HepG2 (cell line): Measurements from ENCODE around the gene ALPK3. TPM values are rescaled to one million over a fixed set of nuclear protein-coding genes. Genes with fewer than 3 reads are reported as not detected.

Experiments
- CHD2 ChIP-seq: IDR thresholded peaks from 2 replicates; pipeline ENCODE4 v1.6.1; 2011; ENCODE audit warnings: low read depth, low read length, improper control_type of control experiment
- HNF4G ChIP-seq, 2 experiments: sonication (generic) in 1 of 2; formaldehyde crosslinking in 1 of 2; IDR thresholded peaks; 2 replicates each; pipeline versions ENCODE4 v1.4.0 to v1.6.1; 2011 to 2020; ENCODE audit warnings: borderline replicate concordance in 2 of 2, low read depth in 2 of 2, mild to moderate bottlenecking in 2 of 2, low read length in 1 of 2, missing genetic modification reagents in 1 of 2, moderate library complexity in 1 of 2
- ISX ChIP-seq: sonication (generic); formaldehyde crosslinking; conservative IDR thresholded peaks from 2 replicates; pipeline ENCODE4 v1.5.0; 2020; ENCODE audit warnings: missing genetic modification reagents
- KAT7 ChIP-seq: IDR thresholded peaks from 2 replicates; pipeline ENCODE4 v1.6.1; 2018; ENCODE audit warnings: borderline replicate concordance, missing compliant biosample characterization
- KDM5A ChIP-seq: fragments of 200-600 bp; sonication (generic); IDR thresholded peaks from 2 replicates; pipeline ENCODE4 v1.7.0; 2018; ENCODE audit warnings: antibody characterized with exemption, mild to moderate bottlenecking, low read length, borderline replicate concordance
- MAX ChIP-seq: IDR thresholded peaks from 2 replicates; pipeline ENCODE4 v1.6.1; 2012; ENCODE audit warnings: inconsistent platforms
- PAXIP1 ChIP-seq: sonication (generic); formaldehyde crosslinking; conservative IDR thresholded peaks from 2 replicates; pipeline ENCODE4 v1.4.0; 2020; ENCODE audit warnings: mild to moderate bottlenecking, missing genetic modification reagents, moderate library complexity
- PREB ChIP-seq: sonication (generic); formaldehyde crosslinking; IDR thresholded peaks from 2 replicates; pipeline ENCODE4 v1.4.0; 2020; ENCODE audit warnings: missing genetic modification reagents
- SAP130 ChIP-seq: IDR thresholded peaks from 2 replicates; pipeline ENCODE4 v1.6.1; 2016; ENCODE audit warnings: low read depth
- STAT5B ChIP-seq: sonication (generic); formaldehyde crosslinking; IDR thresholded peaks from 2 replicates; pipeline ENCODE4 v1.4.0; 2020; ENCODE audit warnings: missing genetic modification reagents
- ZBTB37 ChIP-seq: sonication (generic); formaldehyde crosslinking; IDR thresholded peaks from 2 replicates; pipeline ENCODE4 v1.4.0; 2020; ENCODE audit warnings: mild to moderate bottlenecking, missing genetic modification reagents
- ZFP36 ChIP-seq: fragments of 150-350 bp; IDR thresholded peaks from 2 replicates; pipeline ENCODE4 v1.6.1; 2018; ENCODE audit warnings: borderline replicate concordance, low read length, low read depth; ENCODE audit not compliant: partially characterized antibody
- ZFY ChIP-seq: sonication (generic); formaldehyde crosslinking; IDR thresholded peaks from 2 replicates; pipeline ENCODE4 v1.4.0; 2020; ENCODE audit warnings: missing genetic modification reagents
- ZNF18 ChIP-seq: sonication (generic); formaldehyde crosslinking; IDR thresholded peaks from 2 replicates; pipeline ENCODE4 v1.8.0; 2022; ENCODE audit warnings: mild to moderate bottlenecking, missing genetic modification reagents; ENCODE audit not compliant: insufficient replicate concordance
- ZNF670 ChIP-seq: sonication (generic); formaldehyde crosslinking; IDR thresholded peaks from 2 replicates; pipeline ENCODE4 v1.8.0; 2022; ENCODE audit warnings: mild to moderate bottlenecking, missing genetic modification reagents, borderline replicate concordance
- ZNF839 ChIP-seq: sonication (generic); formaldehyde crosslinking; IDR thresholded peaks from 2 replicates; pipeline ENCODE4 v1.4.0; 2020; ENCODE audit warnings: missing genetic modification reagents, mild to moderate bottlenecking, borderline replicate concordance
- polyA plus RNA-seq, 8 experiments: library from polyadenylated mRNA; depleted of rRNA in 3 of 8; stranded (reverse) in 7 of 8; unstranded in 1 of 8; fragments of >200 nt; fragmentation: Illumina TruSeq in 4 of 8; extraction: Trizol in 4 of 8; gene quantifications; 2 replicates each; pipeline versions ENCODE4 v1.2.1 to v1.2.3, GENCODE V29; 2011 to 2016; ENCODE audit warnings: low read depth in 4 of 8, missing spikeins in 1 of 8, mixed read lengths in 1 of 8; ENCODE audit not compliant: insufficient read depth in 1 of 8
- total RNA-seq, 5 experiments: library from RNA; depleted of rRNA; stranded (reverse); fragments of >200 nt; fragmentation: Illumina TruSeq; extraction: Trizol; gene quantifications; 2 replicates each; pipeline ENCODE4 v1.2.3, GENCODE V29; 2016; ENCODE audit warnings: low read depth in 1 of 5
- TF ChIP-seq, protein P1 (sequence below): sonication (generic); formaldehyde crosslinking; IDR thresholded peaks from 2 replicates; pipeline ENCODE4 v1.5.0; 2020; ENCODE audit warnings: mild to moderate bottlenecking, missing genetic modification reagents
- TF ChIP-seq, protein P2 (sequence below): sonication (generic); formaldehyde crosslinking; IDR thresholded peaks from 2 replicates; pipeline ENCODE4 v1.8.0; 2022; ENCODE audit warnings: missing genetic modification reagents, low read depth, mild to moderate bottlenecking, borderline replicate concordance

ALPK3 gene
- total and polyA plus RNA-seq, 2 of the 13 experiments (the other 11 are each of a cell fraction or from before 2014, with no cell fraction given) = 0.04 to 0.42 TPM

- TF ChIP-seq, protein P1, sequence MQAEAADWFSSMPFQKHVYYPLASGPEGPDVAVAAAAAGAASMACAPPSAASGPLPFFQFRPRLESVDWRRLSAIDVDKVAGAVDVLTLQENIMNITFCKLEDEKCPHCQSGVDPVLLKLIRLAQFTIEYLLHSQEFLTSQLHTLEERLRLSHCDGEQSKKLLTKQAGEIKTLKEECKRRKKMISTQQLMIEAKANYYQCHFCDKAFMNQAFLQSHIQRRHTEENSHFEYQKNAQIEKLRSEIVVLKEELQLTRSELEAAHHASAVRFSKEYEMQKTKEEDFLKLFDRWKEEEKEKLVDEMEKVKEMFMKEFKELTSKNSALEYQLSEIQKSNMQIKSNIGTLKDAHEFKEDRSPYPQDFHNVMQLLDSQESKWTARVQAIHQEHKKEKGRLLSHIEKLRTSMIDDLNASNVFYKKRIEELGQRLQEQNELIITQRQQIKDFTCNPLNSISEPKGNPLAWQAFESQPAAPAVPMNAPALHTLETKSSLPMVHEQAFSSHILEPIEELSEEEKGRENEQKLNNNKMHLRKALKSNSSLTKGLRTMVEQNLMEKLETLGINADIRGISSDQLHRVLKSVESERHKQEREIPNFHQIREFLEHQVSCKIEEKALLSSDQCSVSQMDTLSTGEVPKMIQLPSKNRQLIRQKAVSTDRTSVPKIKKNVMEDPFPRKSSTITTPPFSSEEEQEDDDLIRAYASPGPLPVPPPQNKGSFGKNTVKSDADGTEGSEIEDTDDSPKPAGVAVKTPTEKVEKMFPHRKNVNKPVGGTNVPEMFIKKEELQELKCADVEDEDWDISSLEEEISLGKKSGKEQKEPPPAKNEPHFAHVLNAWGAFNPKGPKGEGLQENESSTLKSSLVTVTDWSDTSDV (CRISPR knock-in tag) = no peak
- TF ChIP-seq ZNF18 (CRISPR knock-in tag) = no peak
- TF ChIP-seq CHD2 = no peak
- TF ChIP-seq ZNF839 (CRISPR knock-in tag) = no peak
- 0 out of 2 replicates have a peak, but pooled peaks have one; percentile 39 for TF ChIP-seq ZNF670 (CRISPR knock-in tag)
- no peak for TF ChIP-seq ISX (CRISPR knock-in tag)
- TF ChIP-seq KDM5A = no peak
- TF ChIP-seq, protein P2, sequence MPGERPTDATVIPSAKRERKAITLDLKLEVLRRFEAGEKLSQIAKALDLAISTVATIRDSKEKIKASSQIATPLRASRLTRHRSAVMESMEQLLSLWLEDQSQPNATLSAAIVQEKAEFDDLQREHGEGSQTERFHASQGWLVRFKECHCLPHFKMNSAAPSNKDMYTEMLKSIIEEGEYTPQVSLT = no peak
- no peak for TF ChIP-seq STAT5B (CRISPR knock-in tag)
- no peak for TF ChIP-seq ZBTB37 (CRISPR knock-in tag)
- TF ChIP-seq PREB (CRISPR knock-in tag) = no peak
- TF ChIP-seq KAT7 (CRISPR knock-in tag) = no peak
- no peak for TF ChIP-seq ZFY
- TF ChIP-seq PAXIP1 (CRISPR knock-in tag) = peak; percentile 58
- no peak for TF ChIP-seq HNF4G (IDR thresholded peaks at IDR 0.05; ENCODE audit: borderline replicate concordance, low read depth, low read length)
- TF ChIP-seq HNF4G (CRISPR knock-in tag; IDR thresholded peaks at IDR 0.05; ENCODE audit: borderline replicate concordance, low read depth) = no peak
- no peak for TF ChIP-seq ZFP36
- peak; percentile 54 for TF ChIP-seq SAP130 (CRISPR knock-in tag)
- no peak for TF ChIP-seq MAX
Measured at GRCh38 chr15:84908564-84908963, 91.4 kb downstream of the ALPK3 start (continued).
